GM23338 (cell line): Measurements from ENCODE around the gene KRT16. TPM values are rescaled to one million over a fixed set of nuclear protein-coding genes. Genes with fewer than 3 reads are reported as not detected.
A peak's percentile ranks its signal among the peaks of the same experiment; 100 is the strongest.

Source experiments
- ATAC-seq: fragments of 200-7000 bp; cut with Tn5 transposase; 3 replicates; pipeline ENCODE4 v1.9.1; 2020
- DNase-seq: peaks from one replicate; pipeline ENCODE4 v3.0.0-alpha.2; 2015; ENCODE audit warnings: low spot score
- H2AFZ ChIP-seq: fragments of 200-600 bp; sonication (generic); 2 replicates; pipeline ENCODE4 v1.8.0; 2016; ENCODE audit warnings: antibody characterized with exemption, mild to moderate bottlenecking, moderate library complexity
- H3F3A ChIP-seq: fragments of 200-600 bp; sonication (generic); replicated peaks from 2 replicates; pipeline ENCODE4 v1.8.0; 2017; ENCODE audit warnings: antibody characterized with exemption, mixed run types, low read depth
- H3K27ac ChIP-seq: fragments of 200-600 bp; sonication (generic); 2 replicates; pipeline ENCODE4 v1.6.1; 2016; ENCODE audit warnings: low read depth
- H3K27me3 ChIP-seq: fragments of 200-600 bp; sonication (generic); 2 replicates; pipeline ENCODE4 v1.8.0; 2016; ENCODE audit warnings: mild to moderate bottlenecking, mixed run types, moderate library complexity; ENCODE audit not compliant: insufficient read depth
- H3K36me3 ChIP-seq: fragments of 200-600 bp; sonication (generic); 2 replicates; pipeline ENCODE4 v1.8.0; 2016; ENCODE audit warnings: mild to moderate bottlenecking; ENCODE audit not compliant: insufficient read depth
- H3K4me1 ChIP-seq: fragments of 200-600 bp; sonication (generic); 2 replicates; pipeline ENCODE4 v1.8.0; 2016; ENCODE audit warnings: mild to moderate bottlenecking, moderate library complexity; ENCODE audit not compliant: insufficient read depth
- H3K4me2 ChIP-seq: fragments of 200-600 bp; sonication (generic); 2 replicates; pipeline ENCODE4 v1.7.1; 2017; ENCODE audit warnings: mixed run types
- H3K4me3 ChIP-seq: fragments of 200-600 bp; sonication (generic); 2 replicates; pipeline ENCODE4 v1.6.1; 2016; ENCODE audit warnings: mixed run types
- H3K79me2 ChIP-seq: fragments of 200-600 bp; sonication (generic); replicated peaks from 2 replicates; pipeline ENCODE4 v1.8.0; 2017; ENCODE audit warnings: mild to moderate bottlenecking; ENCODE audit not compliant: insufficient read depth
- H3K9me2 ChIP-seq: fragments of 200-600 bp; sonication (generic); 2 replicates; pipeline ENCODE4 v1.8.0; 2017; ENCODE audit not compliant: insufficient read depth
- H4K20me1 ChIP-seq: fragments of 200-600 bp; sonication (generic); replicated peaks from 2 replicates; pipeline ENCODE4 v1.8.0; 2017; ENCODE audit warnings: mild to moderate bottlenecking; ENCODE audit not compliant: insufficient read depth
- H3K27ac Mint-ChIP-seq: 2 replicates; pipeline ENCODE4 v1.8.0; 2020; ENCODE audit warnings: inconsistent platforms, mild to moderate bottlenecking, moderate library complexity, mixed read lengths
- H3K27me3 Mint-ChIP-seq: 3 replicates; pipeline ENCODE4 v1.8.0; 2022; ENCODE audit warnings: low read depth, mild to moderate bottlenecking, moderate library complexity, mixed read lengths, inconsistent platforms; ENCODE audit not compliant: insufficient read depth, poor library complexity
- H3K36me3 Mint-ChIP-seq: 3 replicates; pipeline ENCODE4 v1.8.0; 2021; ENCODE audit warnings: low read depth, mild to moderate bottlenecking, inconsistent platforms, moderate library complexity, mixed read lengths
- H3K4me1 Mint-ChIP-seq: 3 replicates; pipeline ENCODE4 v1.8.0; 2020; ENCODE audit warnings: mild to moderate bottlenecking, inconsistent platforms, mixed read lengths
- H3K4me3 Mint-ChIP-seq: 3 replicates; pipeline ENCODE4 v1.8.0; 2021; ENCODE audit warnings: moderate library complexity, mild to moderate bottlenecking, inconsistent platforms, mixed read lengths
- H3K9me3 Mint-ChIP-seq: 3 replicates; pipeline ENCODE4 v1.8.0; 2020; ENCODE audit warnings: moderate library complexity, mild to moderate bottlenecking, inconsistent platforms, mixed read lengths
- CREB1 ChIP-seq: fragments of 250-450 bp; sonication (Bioruptor Pico); IDR thresholded peaks from 2 replicates; pipeline ENCODE4 v1.5.0; 2020; ENCODE audit warnings: low read depth, mild to moderate bottlenecking, moderate library complexity
- EZH2 ChIP-seq: fragments of 200-600 bp; sonication (generic); IDR thresholded peaks from one replicate; pipeline ENCODE4 v1.8.0; 2017; ENCODE audit warnings: antibody characterized with exemption, mild to moderate bottlenecking, low read depth; ENCODE audit not compliant: unreplicated experiment
- EZH2phosphoT487 ChIP-seq: fragments of 200-600 bp; sonication (generic); IDR thresholded peaks from one replicate; pipeline ENCODE4 v1.8.1; 2018; ENCODE audit warnings: antibody characterized with exemption; ENCODE audit not compliant: unreplicated experiment
- JUNB ChIP-seq: IDR thresholded peaks from one replicate; pipeline ENCODE4 v1.6.1; 2016; ENCODE audit warnings: antibody characterized with exemption; ENCODE audit not compliant: unreplicated experiment
- NANOG ChIP-seq: IDR thresholded peaks from 2 replicates; pipeline ENCODE4 v1.6.1; 2016; ENCODE audit warnings: antibody characterized with exemption, borderline replicate concordance
- POLR2AphosphoS5 ChIP-seq: IDR thresholded peaks from 2 replicates; pipeline ENCODE4 v1.6.1; 2016; ENCODE audit warnings: antibody characterized with exemption, low read depth
- STAT1 ChIP-seq: IDR thresholded peaks from one replicate; pipeline ENCODE4 v1.6.1; 2016; ENCODE audit warnings: antibody characterized with exemption; ENCODE audit not compliant: unreplicated experiment
- ZNF114 ChIP-seq: fragments of 250-450 bp; sonication (Bioruptor Pico); IDR thresholded peaks from 2 replicates; pipeline ENCODE4 v1.5.0; 2020; ENCODE audit warnings: mild to moderate bottlenecking, moderate library complexity
- ZNF331 ChIP-seq: fragments of 250-450 bp; sonication (Bioruptor Pico); IDR thresholded peaks from 2 replicates; pipeline ENCODE4 v1.5.0; 2020; ENCODE audit warnings: low read depth, mild to moderate bottlenecking, moderate library complexity
- polyA plus RNA-seq: library from polyadenylated mRNA; unstranded; fragments of >200 nt; fragmentation: Nextera tagmentation; extraction: Ambion mirVana; gene quantifications from 2 replicates; pipeline ENCODE4 v1.2.1, GENCODE V29; 2016
- total RNA-seq: library from RNA; depleted of rRNA; stranded (reverse); fragments of >200 nt; shearing (Covaris generic); gene quantifications from 2 replicates; pipeline ENCODE4 v1.2.3, GENCODE V29; 2014
- TF ChIP-seq, protein P1 (sequence below): fragments of 250-450 bp; sonication (Bioruptor Pico); IDR thresholded peaks from 2 replicates; pipeline ENCODE4 v1.5.0; 2020; ENCODE audit warnings: mild to moderate bottlenecking, moderate library complexity
- TF ChIP-seq, protein P2 (sequence below): IDR thresholded peaks from one replicate; pipeline ENCODE4 v1.6.1; 2018; ENCODE audit warnings: antibody characterized with exemption; ENCODE audit not compliant: unreplicated experiment

KRT16 gene
- total and polyA plus RNA-seq, 2 experiments from 2014 or later = not detected

DNA sequence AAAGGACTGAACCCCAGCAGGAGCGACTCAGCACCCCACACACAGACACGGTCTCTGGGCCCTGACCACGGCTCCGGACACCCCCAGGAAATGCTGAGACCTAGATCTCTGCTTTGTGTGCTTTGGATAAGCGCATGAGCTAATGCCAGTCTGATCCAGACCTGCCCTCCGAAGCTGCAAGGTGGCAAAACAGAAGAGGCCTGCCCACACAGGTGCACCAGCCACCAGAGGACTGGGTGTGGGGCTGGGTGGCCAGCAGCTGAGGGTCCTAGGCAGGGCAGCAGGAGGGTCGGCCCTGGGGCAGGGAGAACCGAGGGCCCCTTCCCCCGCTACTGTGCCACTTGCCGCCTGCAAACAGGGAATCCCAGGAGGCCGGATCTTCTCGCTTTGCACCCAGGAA, 45.4 kb upstream of the KRT16 start:
- peaks cover 9% of the 10 kb centered on the region for H3K27me3 Mint-ChIP-seq
- Histone ChIP-seq H4K20me1 (no peaks in the 10 kb centered on the region), H3K4me3 (no peak overlapping the region), H3F3A (no peaks in the 10 kb centered on the region), H3K79me2 (no peaks in the 10 kb centered on the region), H3K27me3 (no peaks in the 10 kb centered on the region), H2AFZ (0 out of 2 replicates have a peak overlapping the region, but pooled peaks have one; percentile 10), H3K36me3 (no peaks in the 10 kb centered on the region), H3K4me2 (no peak overlapping the region), H3K9me2 (no peaks in the 10 kb centered on the region), H3K4me1 (peaks cover 5% of the 10 kb centered on the region), H3K27ac (no peak overlapping the region)
- TF ChIP-seq ZNF331 (CRISPR knock-in tag) (no peak), STAT1 (no peak), JUNB (no peak), EZH2 (no peak), EZH2phosphoT487 (no peak), POLR2AphosphoS5 (no peak), ZNF114 (no peak), NANOG (no peak), CREB1 (CRISPR knock-in tag) (no peak)
- TF ChIP-seq, protein P1, sequence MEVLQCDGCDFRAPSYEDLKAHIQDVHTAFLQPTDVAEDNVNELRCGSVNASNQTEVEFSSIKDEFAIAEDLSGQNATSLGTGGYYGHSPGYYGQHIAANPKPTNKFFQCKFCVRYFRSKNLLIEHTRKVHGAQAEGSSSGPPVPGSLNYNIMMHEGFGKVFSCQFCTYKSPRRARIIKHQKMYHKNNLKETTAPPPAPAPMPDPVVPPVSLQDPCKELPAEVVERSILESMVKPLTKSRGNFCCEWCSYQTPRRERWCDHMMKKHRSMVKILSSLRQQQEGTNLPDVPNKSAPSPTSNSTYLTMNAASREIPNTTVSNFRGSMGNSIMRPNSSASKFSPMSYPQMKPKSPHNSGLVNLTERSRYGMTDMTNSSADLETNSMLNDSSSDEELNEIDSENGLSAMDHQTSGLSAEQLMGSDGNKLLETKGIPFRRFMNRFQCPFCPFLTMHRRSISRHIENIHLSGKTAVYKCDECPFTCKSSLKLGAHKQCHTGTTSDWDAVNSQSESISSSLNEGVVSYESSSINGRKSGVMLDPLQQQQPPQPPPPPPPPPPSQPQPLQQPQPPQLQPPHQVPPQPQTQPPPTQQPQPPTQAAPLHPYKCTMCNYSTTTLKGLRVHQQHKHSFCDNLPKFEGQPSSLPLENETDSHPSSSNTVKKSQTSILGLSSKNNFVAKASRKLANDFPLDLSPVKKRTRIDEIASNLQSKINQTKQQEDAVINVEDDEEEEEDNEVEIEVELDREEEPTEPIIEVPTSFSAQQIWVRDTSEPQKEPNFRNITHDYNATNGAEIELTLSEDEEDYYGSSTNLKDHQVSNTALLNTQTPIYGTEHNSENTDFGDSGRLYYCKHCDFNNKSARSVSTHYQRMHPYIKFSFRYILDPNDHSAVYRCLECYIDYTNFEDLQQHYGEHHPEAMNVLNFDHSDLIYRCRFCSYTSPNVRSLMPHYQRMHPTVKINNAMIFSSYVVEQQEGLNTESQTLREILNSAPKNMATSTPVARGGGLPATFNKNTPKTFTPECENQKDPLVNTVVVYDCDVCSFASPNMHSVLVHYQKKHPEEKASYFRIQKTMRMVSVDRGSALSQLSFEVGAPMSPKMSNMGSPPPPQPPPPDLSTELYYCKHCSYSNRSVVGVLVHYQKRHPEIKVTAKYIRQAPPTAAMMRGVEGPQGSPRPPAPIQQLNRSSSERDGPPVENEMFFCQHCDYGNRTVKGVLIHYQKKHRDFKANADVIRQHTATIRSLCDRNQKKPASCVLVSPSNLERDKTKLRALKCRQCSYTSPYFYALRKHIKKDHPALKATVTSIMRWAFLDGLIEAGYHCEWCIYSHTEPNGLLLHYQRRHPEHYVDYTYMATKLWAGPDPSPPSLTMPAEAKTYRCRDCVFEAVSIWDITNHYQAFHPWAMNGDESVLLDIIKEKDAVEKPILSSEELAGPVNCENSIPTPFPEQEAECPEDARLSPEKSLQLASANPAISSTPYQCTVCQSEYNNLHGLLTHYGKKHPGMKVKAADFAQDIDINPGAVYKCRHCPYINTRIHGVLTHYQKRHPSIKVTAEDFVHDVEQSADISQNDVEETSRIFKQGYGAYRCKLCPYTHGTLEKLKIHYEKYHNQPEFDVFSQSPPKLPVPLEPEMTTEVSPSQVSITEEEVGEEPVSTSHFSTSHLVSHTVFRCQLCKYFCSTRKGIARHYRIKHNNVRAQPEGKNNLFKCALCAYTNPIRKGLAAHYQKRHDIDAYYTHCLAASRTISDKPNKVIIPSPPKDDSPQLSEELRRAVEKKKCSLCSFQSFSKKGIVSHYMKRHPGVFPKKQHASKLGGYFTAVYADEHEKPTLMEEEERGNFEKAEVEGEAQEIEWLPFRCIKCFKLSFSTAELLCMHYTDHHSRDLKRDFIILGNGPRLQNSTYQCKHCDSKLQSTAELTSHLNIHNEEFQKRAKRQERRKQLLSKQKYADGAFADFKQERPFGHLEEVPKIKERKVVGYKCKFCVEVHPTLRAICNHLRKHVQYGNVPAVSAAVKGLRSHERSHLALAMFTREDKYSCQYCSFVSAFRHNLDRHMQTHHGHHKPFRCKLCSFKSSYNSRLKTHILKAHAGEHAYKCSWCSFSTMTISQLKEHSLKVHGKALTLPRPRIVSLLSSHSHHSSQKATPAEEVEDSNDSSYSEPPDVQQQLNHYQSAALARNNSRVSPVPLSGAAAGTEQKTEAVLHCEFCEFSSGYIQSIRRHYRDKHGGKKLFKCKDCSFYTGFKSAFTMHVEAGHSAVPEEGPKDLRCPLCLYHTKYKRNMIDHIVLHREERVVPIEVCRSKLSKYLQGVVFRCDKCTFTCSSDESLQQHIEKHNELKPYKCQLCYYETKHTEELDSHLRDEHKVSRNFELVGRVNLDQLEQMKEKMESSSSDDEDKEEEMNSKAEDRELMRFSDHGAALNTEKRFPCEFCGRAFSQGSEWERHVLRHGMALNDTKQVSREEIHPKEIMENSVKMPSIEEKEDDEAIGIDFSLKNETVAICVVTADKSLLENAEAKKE (CRISPR knock-in tag) = no peak
- TF ChIP-seq, protein P2, sequence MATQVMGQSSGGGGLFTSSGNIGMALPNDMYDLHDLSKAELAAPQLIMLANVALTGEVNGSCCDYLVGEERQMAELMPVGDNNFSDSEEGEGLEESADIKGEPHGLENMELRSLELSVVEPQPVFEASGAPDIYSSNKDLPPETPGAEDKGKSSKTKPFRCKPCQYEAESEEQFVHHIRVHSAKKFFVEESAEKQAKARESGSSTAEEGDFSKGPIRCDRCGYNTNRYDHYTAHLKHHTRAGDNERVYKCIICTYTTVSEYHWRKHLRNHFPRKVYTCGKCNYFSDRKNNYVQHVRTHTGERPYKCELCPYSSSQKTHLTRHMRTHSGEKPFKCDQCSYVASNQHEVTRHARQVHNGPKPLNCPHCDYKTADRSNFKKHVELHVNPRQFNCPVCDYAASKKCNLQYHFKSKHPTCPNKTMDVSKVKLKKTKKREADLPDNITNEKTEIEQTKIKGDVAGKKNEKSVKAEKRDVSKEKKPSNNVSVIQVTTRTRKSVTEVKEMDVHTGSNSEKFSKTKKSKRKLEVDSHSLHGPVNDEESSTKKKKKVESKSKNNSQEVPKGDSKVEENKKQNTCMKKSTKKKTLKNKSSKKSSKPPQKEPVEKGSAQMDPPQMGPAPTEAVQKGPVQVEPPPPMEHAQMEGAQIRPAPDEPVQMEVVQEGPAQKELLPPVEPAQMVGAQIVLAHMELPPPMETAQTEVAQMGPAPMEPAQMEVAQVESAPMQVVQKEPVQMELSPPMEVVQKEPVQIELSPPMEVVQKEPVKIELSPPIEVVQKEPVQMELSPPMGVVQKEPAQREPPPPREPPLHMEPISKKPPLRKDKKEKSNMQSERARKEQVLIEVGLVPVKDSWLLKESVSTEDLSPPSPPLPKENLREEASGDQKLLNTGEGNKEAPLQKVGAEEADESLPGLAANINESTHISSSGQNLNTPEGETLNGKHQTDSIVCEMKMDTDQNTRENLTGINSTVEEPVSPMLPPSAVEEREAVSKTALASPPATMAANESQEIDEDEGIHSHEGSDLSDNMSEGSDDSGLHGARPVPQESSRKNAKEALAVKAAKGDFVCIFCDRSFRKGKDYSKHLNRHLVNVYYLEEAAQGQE = no peak
- DNase-seq (no peak), ATAC-seq (no peak)
- no peak overlapping the region for H3K4me3 Mint-ChIP-seq
- H3K4me1 Mint-ChIP-seq = peaks cover 20% of the 10 kb centered on the region
- H3K9me3 Mint-ChIP-seq = no peaks in the 10 kb centered on the region
- H3K27ac Mint-ChIP-seq = no peak overlapping the region
- no peaks in the 10 kb centered on the region for H3K36me3 Mint-ChIP-seq
